H1 (cell line): ENCODE data around the gene SRSF12.

Experiments used
- RAD21 ChIP-seq, 2 experiments: IDR thresholded peaks in 1 of 2; conservative IDR thresholded peaks in 1 of 2; 2 replicates each; pipeline ENCODE4 v1.6.1; 2011; ENCODE audit warnings: low read depth in 2 of 2, low read length in 2 of 2, improper control_type of control experiment in 1 of 2, inconsistent platforms in 1 of 2, mild to moderate bottlenecking in 1 of 2, moderate library complexity in 1 of 2
- TF ChIP-seq, protein P1 (sequence below), 3 experiments: IDR thresholded peaks; 1 replicate in 2 of 3; 2 replicates in 1 of 3; pipeline versions ENCODE4 v1.5.1 to v1.6.1; 2011; ENCODE audit warnings: low read length in 3 of 3, mild to moderate bottlenecking in 3 of 3, inconsistent platforms in 2 of 3, low read depth in 1 of 3, moderate library complexity in 1 of 3; ENCODE audit not compliant: insufficient read depth in 1 of 3; ENCODE audit errors: control extremely low read depth in 1 of 3

DNA sequence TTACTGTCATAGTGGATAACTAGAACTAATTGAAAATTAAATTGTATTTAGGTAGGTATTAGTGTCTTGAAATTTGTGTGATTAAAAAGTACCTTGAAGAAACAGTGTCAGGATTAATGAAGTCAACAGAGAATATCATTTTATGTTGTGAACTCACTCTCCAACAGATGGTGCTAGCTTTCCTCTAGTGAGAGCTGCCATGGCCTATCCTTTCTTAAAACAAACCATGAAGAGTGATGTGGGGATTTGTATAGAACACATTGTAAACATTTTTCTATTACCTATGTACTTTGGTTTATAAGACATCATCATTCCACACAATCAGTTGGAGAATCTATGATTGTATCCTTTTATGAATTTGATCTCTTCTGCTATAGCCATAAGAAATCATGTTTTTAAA is 4.8 kb upstream of the SRSF12 start:
- TF ChIP-seq, protein P1, sequence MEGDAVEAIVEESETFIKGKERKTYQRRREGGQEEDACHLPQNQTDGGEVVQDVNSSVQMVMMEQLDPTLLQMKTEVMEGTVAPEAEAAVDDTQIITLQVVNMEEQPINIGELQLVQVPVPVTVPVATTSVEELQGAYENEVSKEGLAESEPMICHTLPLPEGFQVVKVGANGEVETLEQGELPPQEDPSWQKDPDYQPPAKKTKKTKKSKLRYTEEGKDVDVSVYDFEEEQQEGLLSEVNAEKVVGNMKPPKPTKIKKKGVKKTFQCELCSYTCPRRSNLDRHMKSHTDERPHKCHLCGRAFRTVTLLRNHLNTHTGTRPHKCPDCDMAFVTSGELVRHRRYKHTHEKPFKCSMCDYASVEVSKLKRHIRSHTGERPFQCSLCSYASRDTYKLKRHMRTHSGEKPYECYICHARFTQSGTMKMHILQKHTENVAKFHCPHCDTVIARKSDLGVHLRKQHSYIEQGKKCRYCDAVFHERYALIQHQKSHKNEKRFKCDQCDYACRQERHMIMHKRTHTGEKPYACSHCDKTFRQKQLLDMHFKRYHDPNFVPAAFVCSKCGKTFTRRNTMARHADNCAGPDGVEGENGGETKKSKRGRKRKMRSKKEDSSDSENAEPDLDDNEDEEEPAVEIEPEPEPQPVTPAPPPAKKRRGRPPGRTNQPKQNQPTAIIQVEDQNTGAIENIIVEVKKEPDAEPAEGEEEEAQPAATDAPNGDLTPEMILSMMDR (IDR thresholded peaks at IDR 0.05; ENCODE audit: control extremely low read depth in 1 of 3, insufficient read depth in 1 of 3, low read depth in 1 of 3, low read length in 3 of 3) = peak in 2 of 3 experiments; percentile 49 to 57; a peak in 2 of 4 replicates
- peak; percentile 77 to 82 for TF ChIP-seq RAD21 (IDR thresholded peaks at IDR 0.05 in 1 of 2, conservative IDR thresholded peaks at IDR 0.05 in 1 of 2; ENCODE audit: low read depth in 2 of 2, low read length in 2 of 2)
